Measurements from ENCODE around the gene MED8.

Gene MED8

DNA sequence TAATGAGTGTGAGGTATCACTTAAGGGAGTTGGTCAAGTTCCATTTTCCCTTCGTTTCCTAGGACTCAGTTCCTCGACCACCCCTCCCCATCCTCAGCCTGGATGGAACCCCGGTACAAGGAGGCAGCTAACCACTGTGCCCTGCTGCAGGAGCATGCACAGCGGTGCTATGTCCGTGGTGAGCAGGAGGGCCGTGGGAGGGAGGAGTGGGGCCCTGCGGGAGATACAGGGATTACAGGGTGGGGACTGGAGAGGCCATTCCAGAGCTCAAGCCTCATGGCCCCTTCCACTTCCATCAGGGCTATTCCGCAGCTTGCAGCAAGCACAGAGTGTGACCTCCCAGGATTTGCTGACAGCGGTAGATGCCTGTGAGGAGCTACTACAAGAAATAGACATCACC, 38.3 kb upstream of the MED8 start:
- Histone ChIP-seq H3K36me3 (replicated peaks) (peaks cover 76% of the 10 kb centered on the region), H3K27me3 (ENCODE audit: low read depth) (no peaks in the 10 kb centered on the region), H3K9me3 (no peaks in the 10 kb centered on the region), H3K4me3 (no peak overlapping the region), H3K4me1 (no peaks in the 10 kb centered on the region)
- no peak for DNase-seq (ENCODE audit: low spot score in 2 of 2)
- in situ Hi-C loops (cut with MboI; ENCODE audit: low sequenced_read_pairs), result no loop called here

DNA sequence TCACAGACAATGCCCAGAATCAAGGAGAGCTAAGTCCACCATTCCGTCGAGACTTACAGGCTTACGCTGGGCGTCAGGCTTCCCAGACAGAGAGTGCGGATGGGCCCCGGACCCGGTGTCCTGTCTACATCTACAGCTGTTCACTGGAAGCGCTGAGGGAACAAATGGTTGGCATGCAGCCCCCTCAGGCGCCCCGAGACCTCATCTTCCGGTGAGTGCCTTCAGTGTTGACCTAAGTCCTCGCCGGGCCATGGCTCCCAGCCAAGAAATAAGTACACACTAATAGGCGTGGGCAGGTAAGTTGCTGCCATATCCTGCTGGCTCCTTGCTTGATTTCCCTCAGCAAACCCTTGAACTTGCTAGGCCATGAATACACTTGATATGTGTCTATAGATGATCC, 37.9 kb upstream of the MED8 start:
- Histone ChIP-seq H3K4me3 (no peak overlapping the region), H3K27me3 (ENCODE audit: low read depth) (no peaks in the 10 kb centered on the region), H3K9me3 (no peaks in the 10 kb centered on the region), H3K4me1 (no peaks in the 10 kb centered on the region), H3K36me3 (replicated peaks) (peaks cover 73% of the 10 kb centered on the region)
- in situ Hi-C loops (cut with MboI; ENCODE audit: low sequenced_read_pairs), result no loop called here
- no peak for DNase-seq (ENCODE audit: low spot score in 2 of 2)

- Histone ChIP-seq H3K27me3 (ENCODE audit: low read depth) (no peaks in the 10 kb centered on the region), H3K36me3 (replicated peaks) (peaks cover 72% of the 10 kb centered on the region), H3K4me1 (no peaks in the 10 kb centered on the region), H3K9me3 (no peaks in the 10 kb centered on the region), H3K4me3 (no peak overlapping the region)
- DNase-seq (ENCODE audit: low spot score in 2 of 2), result no peak
- in situ Hi-C loops (cut with MboI; ENCODE audit: low sequenced_read_pairs), result no loop called here
Observed at GRCh38 chr1:43426221-43426620, 36.6 kb upstream of the MED8 start.

DNA sequence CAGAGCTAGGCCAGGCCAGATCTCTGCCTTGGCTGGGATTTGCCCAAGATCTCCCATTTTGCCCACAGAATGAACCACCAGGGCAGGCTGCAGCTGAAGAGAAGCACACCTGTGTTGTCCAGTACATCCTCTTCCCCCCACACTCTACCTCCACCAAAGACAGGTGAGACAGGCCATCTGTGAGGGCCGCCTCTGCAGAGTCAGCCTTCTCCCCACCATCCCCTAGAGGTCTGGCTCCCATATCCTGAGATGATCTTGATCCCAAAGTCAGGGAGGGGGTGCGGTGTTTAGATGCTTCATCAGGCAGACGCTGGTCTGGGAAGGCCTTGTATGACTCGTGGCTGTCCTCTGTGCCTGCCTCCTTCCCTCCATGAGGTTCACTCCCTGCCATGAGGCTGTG, 35.4 kb upstream of the MED8 start:
- in situ Hi-C loops (cut with MboI; ENCODE audit: low sequenced_read_pairs), result no loop called here
- H3K4me3 ChIP-seq, result no peak overlapping the region
- no peaks in the 10 kb centered on the region for H3K9me3 ChIP-seq
- peaks cover 72% of the 10 kb centered on the region for H3K36me3 ChIP-seq (replicated peaks)
- no peak for DNase-seq (ENCODE audit: low spot score in 2 of 2)
- H3K4me1 ChIP-seq, result no peaks in the 10 kb centered on the region
- H3K27me3 ChIP-seq (ENCODE audit: low read depth), result no peaks in the 10 kb centered on the region

GRCh38 chr1:43423672-43424550, 34.3 kb upstream of the MED8 start:
- Histone ChIP-seq H3K4me1 (no peaks in the 10 kb centered on the region), H3K4me3 (no peak overlapping the region), H3K27me3 (ENCODE audit: low read depth) (no peaks in the 10 kb centered on the region), H3K36me3 (replicated peaks) (peaks cover 77% of the 10 kb centered on the region), H3K9me3 (no peaks in the 10 kb centered on the region)
- in situ Hi-C loops (cut with MboI; ENCODE audit: low sequenced_read_pairs), result no loop called here
- no peak for DNase-seq (ENCODE audit: low spot score in 2 of 2)

DNA sequence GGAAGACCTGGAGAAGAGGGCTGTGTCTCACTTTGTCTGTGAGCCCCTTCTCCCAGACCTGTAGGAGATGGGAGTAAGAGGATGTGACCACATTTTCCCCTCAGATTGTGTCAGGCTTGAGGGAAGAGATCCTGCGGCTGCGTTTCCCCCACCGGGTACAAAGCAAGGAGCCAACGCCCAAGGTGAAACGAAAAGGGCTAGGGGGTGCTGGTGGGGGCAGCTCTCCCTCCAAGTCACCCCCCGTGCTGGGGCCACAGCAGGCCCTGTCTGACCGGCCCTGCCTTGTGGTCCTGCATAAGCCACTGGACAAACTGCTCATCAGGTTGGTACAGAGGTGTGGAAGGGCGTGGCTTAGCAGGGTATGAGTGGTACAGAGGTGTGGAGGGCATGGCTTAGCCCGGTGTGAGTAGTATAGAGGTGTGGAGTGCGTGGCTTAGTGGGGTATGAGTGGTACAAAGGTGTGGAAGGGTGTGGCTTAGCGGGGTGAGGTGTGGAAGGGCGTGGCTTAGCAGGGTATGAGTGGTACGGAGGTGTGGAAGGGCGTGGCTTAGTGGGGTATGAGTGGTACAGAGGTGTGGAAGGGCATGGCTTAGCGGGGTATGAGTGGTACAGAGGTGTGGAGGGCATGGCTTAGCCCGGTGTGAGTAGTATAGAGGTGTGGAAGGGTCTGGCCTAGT, 33.5 kb upstream of the MED8 start:
- H3K4me3 ChIP-seq, result no peak overlapping the region
- H3K9me3 ChIP-seq, result no peaks in the 10 kb centered on the region
- no peak for DNase-seq (ENCODE audit: low spot score in 2 of 2)
- H3K4me1 ChIP-seq, result no peaks in the 10 kb centered on the region
- in situ Hi-C loops (cut with MboI; ENCODE audit: low sequenced_read_pairs), result no loop called here
- H3K27me3 ChIP-seq (ENCODE audit: low read depth), result no peaks in the 10 kb centered on the region
- H3K36me3 ChIP-seq (replicated peaks), result peaks cover 73% of the 10 kb centered on the region

DNA sequence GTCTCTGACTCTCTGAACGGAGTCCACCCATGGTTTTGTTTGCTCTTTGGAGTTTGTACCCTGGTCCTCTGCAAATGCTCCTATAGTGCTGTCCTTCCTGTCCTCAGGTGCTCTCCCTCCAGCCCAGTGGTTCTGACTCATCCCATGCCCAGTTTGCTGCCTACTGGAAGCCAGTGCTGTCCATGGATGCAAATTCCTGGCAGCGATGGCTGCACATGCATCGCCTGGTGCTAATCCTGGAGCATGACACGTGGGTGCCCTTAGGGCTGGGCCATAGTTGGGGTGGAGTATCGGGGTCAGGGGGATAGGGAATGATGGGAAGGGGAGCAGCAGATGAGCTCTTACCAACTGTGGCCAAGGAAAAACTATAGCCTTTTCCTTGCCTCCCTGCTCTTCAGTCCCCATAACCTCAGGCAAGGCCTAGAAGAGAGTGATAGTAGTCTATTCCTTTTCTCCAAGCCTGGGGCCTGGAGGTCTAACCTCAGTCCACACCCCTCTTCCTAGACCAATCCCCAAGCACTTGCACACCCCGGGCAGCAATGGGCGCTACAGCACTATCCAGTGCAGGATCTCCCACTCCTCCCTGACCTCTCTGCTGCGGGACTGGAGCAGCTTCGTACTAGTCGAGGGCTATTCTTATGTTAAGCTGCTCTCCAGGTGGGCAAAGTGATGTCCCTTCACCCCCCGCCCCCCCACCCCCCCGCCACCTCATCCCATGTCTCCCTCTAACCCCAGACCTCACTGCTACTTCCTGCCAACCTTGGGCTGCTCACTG, 32.6 kb upstream of the MED8 start:
- H3K4me1 ChIP-seq, result no peaks in the 10 kb centered on the region
- no peaks in the 10 kb centered on the region for H3K27me3 ChIP-seq (ENCODE audit: low read depth)
- DNase-seq (ENCODE audit: low spot score in 2 of 2), result no peak
- H3K36me3 ChIP-seq (replicated peaks), result peaks cover 68% of the 10 kb centered on the region
- no peaks in the 10 kb centered on the region for H3K9me3 ChIP-seq
- in situ Hi-C loops (cut with MboI; ENCODE audit: low sequenced_read_pairs), result no loop called here
- no peak overlapping the region for H3K4me3 ChIP-seq

DNA sequence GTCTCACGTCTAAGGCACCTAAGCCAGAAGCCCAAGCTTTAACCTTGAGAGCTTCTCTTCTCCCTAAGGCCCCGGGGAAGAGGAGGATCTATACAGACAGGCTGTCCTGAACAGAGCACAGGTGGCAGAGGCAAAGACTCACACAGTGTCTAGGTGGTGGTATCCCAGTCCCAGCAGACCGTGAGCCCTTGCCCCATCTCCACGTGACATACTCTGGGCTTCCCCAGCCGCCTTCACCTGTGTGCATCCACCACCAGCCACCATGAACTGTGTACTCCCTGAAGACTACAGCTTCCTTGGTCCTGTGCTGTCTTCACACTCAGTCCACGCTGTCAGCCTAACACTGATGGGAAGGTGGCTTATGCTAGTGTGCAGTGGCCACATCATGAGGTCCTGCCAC, 31.8 kb upstream of the MED8 start:
- H3K4me1 ChIP-seq, result no peaks in the 10 kb centered on the region
- peaks cover 60% of the 10 kb centered on the region for H3K36me3 ChIP-seq (replicated peaks)
- DNase-seq (ENCODE audit: low spot score in 2 of 2), result no peak
- no peak overlapping the region for H3K4me3 ChIP-seq
- no peaks in the 10 kb centered on the region for H3K9me3 ChIP-seq
- H3K27me3 ChIP-seq (ENCODE audit: low read depth), result no peaks in the 10 kb centered on the region
- in situ Hi-C loops (cut with MboI; ENCODE audit: low sequenced_read_pairs), result no loop called here

DNA sequence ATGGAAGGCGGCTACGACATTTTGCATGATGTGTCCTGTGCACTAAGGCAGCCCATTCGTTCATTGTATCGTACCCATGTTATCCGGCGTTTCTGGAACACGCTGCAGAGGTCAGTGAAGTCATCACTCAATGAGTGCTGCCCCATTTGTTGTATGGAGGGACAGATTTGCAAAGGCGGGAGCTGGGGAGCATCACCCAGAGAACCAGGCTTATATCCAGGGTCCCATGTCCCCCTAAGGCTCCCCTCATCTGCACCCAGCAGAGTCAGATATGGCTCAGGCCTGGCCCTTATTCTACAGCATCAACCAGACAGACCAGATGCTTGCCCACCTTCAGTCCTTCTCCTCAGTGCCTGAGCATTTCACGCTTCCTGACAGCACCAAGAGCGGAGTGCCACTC, 31.3 kb upstream of the MED8 start:
- no peak for DNase-seq (ENCODE audit: low spot score in 2 of 2)
- H3K4me3 ChIP-seq, result no peak overlapping the region
- no peaks in the 10 kb centered on the region for H3K27me3 ChIP-seq (ENCODE audit: low read depth)
- in situ Hi-C loops (cut with MboI; ENCODE audit: low sequenced_read_pairs), result no loop called here
- no peaks in the 10 kb centered on the region for H3K4me1 ChIP-seq
- H3K36me3 ChIP-seq (replicated peaks), result peaks cover 55% of the 10 kb centered on the region
- H3K9me3 ChIP-seq, result no peaks in the 10 kb centered on the region

GRCh38 chr1:43419627-43420425, 30.2 kb upstream of the MED8 start:
- H3K27me3 ChIP-seq (ENCODE audit: low read depth), result no peaks in the 10 kb centered on the region
- H3K4me1 ChIP-seq, result no peaks in the 10 kb centered on the region
- no peak for DNase-seq (ENCODE audit: low spot score in 2 of 2)
- H3K4me3 ChIP-seq, result no peak overlapping the region
- in situ Hi-C loops (cut with MboI; ENCODE audit: low sequenced_read_pairs), result no loop called here
- no peaks in the 10 kb centered on the region for H3K9me3 ChIP-seq
- peaks cover 48% of the 10 kb centered on the region for H3K36me3 ChIP-seq (replicated peaks)

DNA sequence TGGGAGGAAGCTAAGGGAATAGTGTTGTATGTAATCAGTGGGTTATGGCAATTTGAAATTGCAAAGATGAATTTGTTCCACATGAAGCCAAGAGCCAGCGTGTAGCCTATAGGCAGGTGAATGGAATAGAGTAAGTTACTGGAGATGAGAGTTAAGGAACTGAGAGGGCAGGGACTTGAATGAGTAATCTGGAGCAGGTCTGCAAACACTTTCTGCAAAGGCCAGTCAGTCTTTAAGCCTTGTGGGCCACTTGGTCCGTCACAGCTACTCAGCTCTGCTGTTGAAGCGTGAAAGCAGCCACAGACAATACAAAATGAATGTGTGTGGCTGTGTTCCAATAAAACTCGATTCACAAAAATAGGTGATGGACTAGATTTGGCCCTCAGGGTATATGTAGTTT, 29.3 kb upstream of the MED8 start:
- DNase-seq (ENCODE audit: low spot score in 2 of 2), result no peak
- Histone ChIP-seq H3K36me3 (replicated peaks) (peaks cover 44% of the 10 kb centered on the region), H3K27me3 (ENCODE audit: low read depth) (no peaks in the 10 kb centered on the region), H3K9me3 (no peaks in the 10 kb centered on the region), H3K4me3 (no peak overlapping the region), H3K4me1 (no peaks in the 10 kb centered on the region)
- in situ Hi-C loops (cut with MboI; ENCODE audit: low sequenced_read_pairs), result no loop called here

DNA sequence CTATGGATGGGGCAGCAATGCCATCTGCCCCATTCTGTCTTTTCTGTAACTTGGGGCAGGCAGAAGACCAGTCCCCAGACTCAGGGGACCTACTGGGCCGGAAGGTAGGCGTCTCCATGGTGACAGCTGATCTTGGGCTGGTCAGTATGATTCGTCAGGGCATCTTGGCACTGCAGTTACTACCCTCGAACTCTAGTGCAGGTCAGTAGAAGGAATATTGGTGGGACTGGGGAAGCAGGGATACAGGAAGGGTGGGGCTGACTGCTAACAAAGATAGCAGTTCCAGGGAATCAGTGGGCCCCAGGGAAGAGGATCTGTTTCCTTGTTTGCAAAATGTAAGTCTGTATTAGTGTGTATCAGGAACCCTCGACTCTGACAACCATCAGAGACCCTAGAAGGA, 26.3 kb upstream of the MED8 start:
- no peaks in the 10 kb centered on the region for H3K9me3 ChIP-seq
- H3K27me3 ChIP-seq (ENCODE audit: low read depth), result no peaks in the 10 kb centered on the region
- no peak for DNase-seq (ENCODE audit: low spot score in 2 of 2)
- in situ Hi-C loops (cut with MboI; ENCODE audit: low sequenced_read_pairs), result no loop called here
- H3K4me3 ChIP-seq, result no peak overlapping the region
- peaks cover 28% of the 10 kb centered on the region for H3K36me3 ChIP-seq (replicated peaks)
- H3K4me1 ChIP-seq, result no peaks in the 10 kb centered on the region

GRCh38 chr1:43414634-43415223, 25.1 kb upstream of the MED8 start:
- Histone ChIP-seq H3K4me3 (no peak overlapping the region), H3K36me3 (replicated peaks) (peaks cover 19% of the 10 kb centered on the region), H3K9me3 (no peaks in the 10 kb centered on the region), H3K27me3 (ENCODE audit: low read depth) (no peaks in the 10 kb centered on the region), H3K4me1 (no peaks in the 10 kb centered on the region)
- DNase-seq (ENCODE audit: low spot score in 2 of 2), result peak; percentile 43 to 78
- in situ Hi-C loops (cut with MboI; ENCODE audit: low sequenced_read_pairs), result loop anchor here (5.0 kb wide), 1 partner anchor 187 kb away; no protein-coding TSS in a partner anchor

Data from HAP-1 (cell line).